ENCODE results near the gene ARL8A. TPM values are rescaled to one million over a fixed set of nuclear protein-coding genes. Genes with fewer than 3 reads are reported as not detected.

Gene ARL8A
- total and polyA plus RNA-seq, 2 donors (not counting 1 experiment from before 2014, with no cell fraction given), result 67.6 to 70.7 TPM

DNA sequence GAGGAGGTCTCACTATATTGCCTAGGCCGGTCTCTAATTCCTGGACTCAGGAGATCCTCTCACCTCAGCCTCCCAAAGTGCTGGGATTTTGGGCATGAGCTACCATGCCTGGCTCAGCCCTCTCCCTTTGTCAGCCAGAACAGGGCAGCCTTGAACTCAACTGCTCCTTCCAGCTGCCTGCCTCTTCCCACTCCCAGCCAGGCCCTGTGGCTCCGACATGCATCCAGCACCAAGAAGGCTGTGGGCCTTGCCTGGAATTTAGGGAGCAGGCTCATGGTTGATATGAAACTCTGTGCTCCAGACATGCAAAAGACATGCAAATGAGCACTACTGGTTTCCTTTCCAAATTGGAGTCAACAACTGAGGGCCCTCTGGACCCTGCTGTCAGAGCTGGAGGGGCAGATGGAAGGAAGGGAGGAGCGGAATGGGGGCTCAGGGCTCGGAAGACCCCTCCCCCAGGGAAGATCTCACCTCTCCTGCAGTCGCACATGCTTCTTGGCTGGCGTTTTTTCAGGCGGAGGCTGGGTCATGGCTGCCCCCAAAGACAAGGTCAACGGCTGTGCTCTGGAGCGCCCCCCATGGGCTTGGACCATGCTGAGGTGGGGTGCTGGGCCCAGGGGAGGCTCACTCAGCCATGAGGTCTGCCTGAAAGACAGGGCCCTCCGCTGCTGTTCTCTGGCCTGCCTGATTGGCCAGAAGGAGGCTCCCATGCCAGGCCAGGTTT is 14.4 kb upstream of the ARL8A start:
- H3K27me3 ChIP-seq (replicated peaks in 1 of 4; ENCODE audit: control extremely low read depth in 1 of 4, control insufficient read depth in 3 of 4, insufficient read depth in 4 of 4, low read length in 3 of 4), result no peaks in the 10 kb centered on the region
- Mint-ChIP-seq H3K27ac (peak overlapping the region; percentile 94), H3K4me1 (peaks cover 76% of the 10 kb centered on the region), H3K4me3 (peak overlapping the region; percentile 93), H3K9me3 (ENCODE audit: insufficient read depth) (no peaks in the 10 kb centered on the region), H3K27me3 (no peaks in the 10 kb centered on the region)
- peak overlapping the region; percentile 91 for H3K4me2 ChIP-seq (replicated peaks; ENCODE audit: low read depth, low read length, poor library complexity, severe bottlenecking)
- H3K27ac ChIP-seq (ENCODE audit: low read length in 2 of 2), result peak overlapping the region; percentile 89 to 93
- H2AFZ ChIP-seq (ENCODE audit: insufficient read depth, low read depth, low read length, poor library complexity, severe bottlenecking), result peak overlapping the region; percentile 69
- CTCF ChIA-PET, result interaction anchor here (1.0 to 1.7 kb wide), 3 partner anchors 12 to 31 kb away, joined by 3 to 11 read pairs (median 8); no protein-coding TSS in a partner anchor
- H4K20me1 ChIP-seq (ENCODE audit: control insufficient read depth, insufficient read depth, low read length, poor library complexity, severe bottlenecking), result peaks cover 7% of the 10 kb centered on the region
- ATAC-seq (ENCODE audit: low read depth) (no peak), DNase-seq (no peak)
- TF ChIP-seq, protein P1, sequence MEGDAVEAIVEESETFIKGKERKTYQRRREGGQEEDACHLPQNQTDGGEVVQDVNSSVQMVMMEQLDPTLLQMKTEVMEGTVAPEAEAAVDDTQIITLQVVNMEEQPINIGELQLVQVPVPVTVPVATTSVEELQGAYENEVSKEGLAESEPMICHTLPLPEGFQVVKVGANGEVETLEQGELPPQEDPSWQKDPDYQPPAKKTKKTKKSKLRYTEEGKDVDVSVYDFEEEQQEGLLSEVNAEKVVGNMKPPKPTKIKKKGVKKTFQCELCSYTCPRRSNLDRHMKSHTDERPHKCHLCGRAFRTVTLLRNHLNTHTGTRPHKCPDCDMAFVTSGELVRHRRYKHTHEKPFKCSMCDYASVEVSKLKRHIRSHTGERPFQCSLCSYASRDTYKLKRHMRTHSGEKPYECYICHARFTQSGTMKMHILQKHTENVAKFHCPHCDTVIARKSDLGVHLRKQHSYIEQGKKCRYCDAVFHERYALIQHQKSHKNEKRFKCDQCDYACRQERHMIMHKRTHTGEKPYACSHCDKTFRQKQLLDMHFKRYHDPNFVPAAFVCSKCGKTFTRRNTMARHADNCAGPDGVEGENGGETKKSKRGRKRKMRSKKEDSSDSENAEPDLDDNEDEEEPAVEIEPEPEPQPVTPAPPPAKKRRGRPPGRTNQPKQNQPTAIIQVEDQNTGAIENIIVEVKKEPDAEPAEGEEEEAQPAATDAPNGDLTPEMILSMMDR (IDR thresholded peaks at IDR 0.05), result no peak
- no peak for TF ChIP-seq EZH2 (IDR thresholded peaks at IDR 0.05; ENCODE audit: borderline replicate concordance, insufficient read depth, low read depth, low read length, poor library complexity, severe bottlenecking)
- peaks cover 8 to 37% of the 10 kb centered on the region in 2 experiments for H3K36me3 ChIP-seq (replicated peaks in 1 of 2; ENCODE audit: control extremely low read depth in 1 of 2, control insufficient read depth in 1 of 2, extremely low read depth in 1 of 2, insufficient read depth in 2 of 2, low read length in 1 of 2)
- peak overlapping the region; percentile 83 for H3K9ac ChIP-seq (ENCODE audit: low read length)
- POLR2A ChIA-PET, result no interaction called here
- H3K4me3 ChIP-seq (ENCODE audit: control extremely low read depth in 1 of 5, extremely low read depth in 1 of 5, insufficient read depth in 1 of 5, low read depth in 2 of 5, low read length in 4 of 5), result peak overlapping the region; percentile 69 to 92 (median 73)
- H3K79me2 ChIP-seq (ENCODE audit: control insufficient read depth, insufficient read depth, low read length), result peaks cover 39% of the 10 kb centered on the region
- intact Hi-C loops (cut with micrococcal nuclease), result no loop called here
- no peaks in the 10 kb centered on the region for H3K9me3 ChIP-seq (ENCODE audit: control extremely low read depth in 1 of 3, control insufficient read depth in 2 of 3, insufficient read depth in 1 of 3, low read length in 2 of 3)
- H3K4me1 ChIP-seq (ENCODE audit: control insufficient read depth in 2 of 2, insufficient read depth in 2 of 2, low read length in 2 of 2), result peaks cover 51 to 62% of the 10 kb centered on the region in 2 donors
- WGBS (ENCODE audit: insufficient coverage), result 32% methylated on average over 8 of the region's 10 CpGs

DNA sequence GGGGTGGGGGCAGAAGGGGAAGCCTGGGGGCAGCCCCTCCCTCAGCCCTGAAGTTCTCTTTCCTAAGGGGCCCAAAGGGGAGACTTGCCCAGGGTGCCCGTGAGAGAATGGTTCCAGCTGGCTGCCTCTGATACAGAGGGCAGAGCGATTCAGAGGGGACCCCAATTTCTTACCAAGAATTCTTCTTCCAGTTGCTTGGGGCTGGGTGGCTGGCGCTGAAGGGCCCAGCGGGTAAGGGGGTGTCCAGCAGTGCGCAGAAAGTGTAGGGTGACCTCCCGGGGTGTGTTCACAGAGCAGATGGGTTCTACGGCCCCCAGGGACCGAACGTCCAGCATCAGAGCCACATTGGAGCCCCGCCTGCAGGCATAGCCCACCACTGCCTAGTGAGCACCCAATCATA is 13.4 kb upstream of the ARL8A start:
- Mint-ChIP-seq H3K4me3 (no peak overlapping the region), H3K4me1 (peaks cover 66% of the 10 kb centered on the region), H3K9me3 (ENCODE audit: insufficient read depth) (no peaks in the 10 kb centered on the region), H3K27me3 (no peaks in the 10 kb centered on the region), H3K27ac (peak overlapping the region; percentile 32)
- H3K79me2 ChIP-seq (ENCODE audit: control insufficient read depth, insufficient read depth, low read length), result peaks cover 39% of the 10 kb centered on the region
- H4K20me1 ChIP-seq (ENCODE audit: control insufficient read depth, insufficient read depth, low read length, poor library complexity, severe bottlenecking), result peaks cover 7% of the 10 kb centered on the region
- DNase-seq, result no peak
- H3K4me2 ChIP-seq (replicated peaks; ENCODE audit: low read depth, low read length, poor library complexity, severe bottlenecking), result no peak overlapping the region
- no peaks in the 10 kb centered on the region for H3K27me3 ChIP-seq (replicated peaks in 1 of 4; ENCODE audit: control extremely low read depth in 1 of 4, control insufficient read depth in 3 of 4, insufficient read depth in 4 of 4, low read length in 3 of 4)
- H3K4me1 ChIP-seq (ENCODE audit: control insufficient read depth in 2 of 2, insufficient read depth in 2 of 2, low read length in 2 of 2), result peaks cover 41 to 52% of the 10 kb centered on the region in 2 donors
- CTCF ChIA-PET, result no interaction called here
- peaks cover 8 to 47% of the 10 kb centered on the region in 2 experiments for H3K36me3 ChIP-seq (replicated peaks in 1 of 2; ENCODE audit: control extremely low read depth in 1 of 2, control insufficient read depth in 1 of 2, extremely low read depth in 1 of 2, insufficient read depth in 2 of 2, low read length in 1 of 2)
- H3K9me3 ChIP-seq (ENCODE audit: control extremely low read depth in 1 of 3, control insufficient read depth in 2 of 3, insufficient read depth in 1 of 3, low read length in 2 of 3), result no peaks in the 10 kb centered on the region
- no peak overlapping the region for H3K4me3 ChIP-seq (ENCODE audit: control extremely low read depth in 1 of 5, extremely low read depth in 1 of 5, insufficient read depth in 1 of 5, low read depth in 2 of 5, low read length in 4 of 5)
- 81% methylated on average over 10 of the region's 10 CpGs for WGBS (ENCODE audit: insufficient coverage)
- intact Hi-C loops (cut with micrococcal nuclease), result no loop called here
- no peak overlapping the region for H2AFZ ChIP-seq (ENCODE audit: insufficient read depth, low read depth, low read length, poor library complexity, severe bottlenecking)
- H3K9ac ChIP-seq (ENCODE audit: low read length), result no peak overlapping the region
- ATAC-seq (ENCODE audit: low read depth), result no peak
- H3K27ac ChIP-seq (ENCODE audit: low read length in 2 of 2), result peak overlapping the region in 1 of 2 donors; percentile 14
- TF ChIP-seq EZH2 (IDR thresholded peaks at IDR 0.05; ENCODE audit: borderline replicate concordance, insufficient read depth, low read depth, low read length, poor library complexity, severe bottlenecking), result no peak
- TF ChIP-seq, protein P1 (IDR thresholded peaks at IDR 0.05), result no peak
- POLR2A ChIA-PET, result no interaction called here

Measured in B cell (primary cell).